Body of pancreas (tissue), 4 donors: Measurements from ENCODE around the gene EME1. TPM values are rescaled to one million over a fixed set of nuclear protein-coding genes. Genes with fewer than 3 reads are reported as not detected.
A peak's percentile ranks its signal among the peaks of the same experiment; 100 is the strongest.

Experiments
- ATAC-seq: fragments of 150-250 bp; one replicate; pipeline ENCODE4 v1.9.1; 2016
- DNase-seq, 4 donors: peaks; one replicate each; pipeline ENCODE4 v3.0.0-alpha.2; 2019
- H3K27ac ChIP-seq, 4 donors: fragments of 200-600 bp; sonication (generic); 1 replicate in 3 of 4; 2 replicates in 1 of 4; pipeline versions ENCODE4 v1.5.1 to v1.6.1; 2016 to 2019; ENCODE audit warnings: mild to moderate bottlenecking in 1 of 4, mixed read lengths in 1 of 4, moderate library complexity in 1 of 4
- H3K27me3 ChIP-seq, 2 donors: fragments of 200-600 bp; sonication (generic); one replicate each; pipeline ENCODE4 v1.6.0; 2016; ENCODE audit warnings: mild to moderate bottlenecking in 1 of 2
- H3K36me3 ChIP-seq, 2 donors: fragments of 200-600 bp; sonication (generic); replicated peaks in 1 of 2; 2 replicates each; pipeline ENCODE4 v1.5.1; 2016; ENCODE audit warnings: low read depth in 2 of 2; ENCODE audit not compliant: insufficient read depth in 1 of 2
- H3K4me1 ChIP-seq: fragments of 200-600 bp; sonication (generic); one replicate; pipeline ENCODE4 v1.6.0; 2016
- H3K4me3 ChIP-seq, 2 donors: fragments of 200-600 bp; sonication (generic); 1 replicate in 1 of 2; 2 replicates in 1 of 2; pipeline ENCODE4 v1.5.1; 2016 to 2019
- H3K9me3 ChIP-seq, 3 donors: fragments of 200-600 bp; sonication (generic); 1 replicate in 2 of 3; 2 replicates in 1 of 3; pipeline ENCODE4 v1.5.1; 2016
- POLR2A ChIP-seq, 3 donors: fragments of 450-650 bp; IDR thresholded peaks; one replicate each; pipeline ENCODE4 v1.6.1; 2016; ENCODE audit warnings: antibody characterized with exemption in 3 of 3, mild to moderate bottlenecking in 2 of 3
- WGBS, 2 donors: methylation state at CpG; one replicate each; pipeline ENCODE4 v1.1.5; 2017; 5-methylcytosine and 5-hydroxymethylcytosine counted together
- intact Hi-C: fragments of 100-400 bp; cut with DNase I; formaldehyde crosslinking; loops from one replicate; pipeline ENCODE4 v1.15.1; 2023
- total RNA-seq, 2 donors: library from RNA; depleted of rRNA; stranded (reverse); fragments of >200 nt; gene quantifications; one replicate each; pipeline ENCODE4 v1.1.0, GENCODE V29; 2016
- TF ChIP-seq, protein P1 (sequence below), 7 experiments: fragments of 450-650 bp in 4 of 7; fragments of 200-600 bp in 3 of 7; sonication (generic) in 3 of 7; IDR thresholded peaks; one replicate each; pipeline ENCODE4 v1.5.1; 2016 to 2019; ENCODE audit warnings: antibody characterized with exemption in 7 of 7

EME1 gene
- total RNA-seq, 2 donors from 2014 or later: not detected

DNA sequence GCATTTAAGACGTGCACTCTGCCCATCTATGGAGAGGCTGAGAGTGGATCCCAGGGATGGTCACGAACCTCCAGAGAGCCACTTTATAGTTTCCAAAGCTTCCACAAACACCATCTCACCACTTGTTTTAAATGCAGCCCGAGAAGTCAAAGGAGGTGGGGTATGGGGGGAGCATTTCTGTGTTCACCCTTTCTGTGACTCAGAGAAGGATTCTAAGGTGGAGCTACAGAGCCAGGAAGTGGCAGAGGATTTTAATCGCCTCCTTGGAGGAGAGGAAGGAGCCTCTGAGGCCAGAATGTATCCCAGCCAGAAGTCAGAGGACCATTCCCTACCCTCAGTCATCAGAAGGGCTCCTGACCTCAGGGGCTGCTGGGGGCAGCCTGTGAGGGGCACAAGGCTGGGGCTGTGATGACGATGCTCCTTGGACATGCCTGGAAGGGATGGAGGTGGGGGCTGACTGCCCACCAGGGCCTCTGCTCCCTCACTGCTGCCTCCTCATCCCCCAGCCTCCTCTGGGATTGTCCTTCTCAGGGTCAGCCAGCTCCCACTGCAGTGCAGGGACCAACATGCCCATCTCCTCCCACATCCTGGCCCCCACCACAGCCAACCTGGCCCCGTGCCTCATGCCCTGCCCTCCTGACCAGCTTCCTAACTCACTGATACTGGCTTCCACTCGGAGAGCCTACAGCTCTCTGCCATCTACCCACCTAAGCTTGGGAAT lies 24.3 kb upstream of the EME1 start:
- no peak for DNase-seq
- H3K9me3 ChIP-seq: no peaks in the 10 kb centered on the region
- WGBS, 2 donors: 77 to 78% methylated on average over 6 to 7 of the region's 7 CpGs
- H3K4me3 ChIP-seq: no peak overlapping the region
- H3K36me3 ChIP-seq: no peaks in the 10 kb centered on the region
- peaks cover 24% of the 10 kb centered on the region for H3K4me1 ChIP-seq
- intact Hi-C loops: no loop called here
- no peak for ATAC-seq
- no peaks in the 10 kb centered on the region for H3K27me3 ChIP-seq
- TF ChIP-seq, protein P1, sequence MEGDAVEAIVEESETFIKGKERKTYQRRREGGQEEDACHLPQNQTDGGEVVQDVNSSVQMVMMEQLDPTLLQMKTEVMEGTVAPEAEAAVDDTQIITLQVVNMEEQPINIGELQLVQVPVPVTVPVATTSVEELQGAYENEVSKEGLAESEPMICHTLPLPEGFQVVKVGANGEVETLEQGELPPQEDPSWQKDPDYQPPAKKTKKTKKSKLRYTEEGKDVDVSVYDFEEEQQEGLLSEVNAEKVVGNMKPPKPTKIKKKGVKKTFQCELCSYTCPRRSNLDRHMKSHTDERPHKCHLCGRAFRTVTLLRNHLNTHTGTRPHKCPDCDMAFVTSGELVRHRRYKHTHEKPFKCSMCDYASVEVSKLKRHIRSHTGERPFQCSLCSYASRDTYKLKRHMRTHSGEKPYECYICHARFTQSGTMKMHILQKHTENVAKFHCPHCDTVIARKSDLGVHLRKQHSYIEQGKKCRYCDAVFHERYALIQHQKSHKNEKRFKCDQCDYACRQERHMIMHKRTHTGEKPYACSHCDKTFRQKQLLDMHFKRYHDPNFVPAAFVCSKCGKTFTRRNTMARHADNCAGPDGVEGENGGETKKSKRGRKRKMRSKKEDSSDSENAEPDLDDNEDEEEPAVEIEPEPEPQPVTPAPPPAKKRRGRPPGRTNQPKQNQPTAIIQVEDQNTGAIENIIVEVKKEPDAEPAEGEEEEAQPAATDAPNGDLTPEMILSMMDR (IDR thresholded peaks at IDR 0.05): no peak
- TF ChIP-seq POLR2A (IDR thresholded peaks at IDR 0.05): no peak
- no peak overlapping the region for H3K27ac ChIP-seq

DNA sequence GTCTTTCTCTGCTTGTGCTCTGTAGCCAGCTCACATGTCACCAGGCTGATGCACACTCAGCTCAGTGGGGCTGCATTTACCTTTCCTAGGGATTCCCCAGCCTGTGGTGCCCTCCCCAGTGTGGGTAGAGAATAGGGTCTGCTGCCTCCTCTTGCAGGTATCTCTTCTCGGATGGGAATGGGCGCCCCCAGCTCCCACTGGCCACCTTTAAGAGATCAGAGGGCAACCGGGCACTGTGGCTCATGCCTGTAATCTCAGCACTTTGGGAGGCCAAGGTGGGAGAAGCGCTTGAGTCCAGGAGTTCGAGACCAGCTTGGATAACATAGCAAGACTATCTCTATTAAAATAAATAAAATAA lies 23.8 kb upstream of the EME1 start:
- no peaks in the 10 kb centered on the region for H3K36me3 ChIP-seq
- no peaks in the 10 kb centered on the region for H3K9me3 ChIP-seq
- DNase-seq: no peak
- no peak overlapping the region for H3K27ac ChIP-seq
- 89 to 92% methylated on average over 5 of the region's 5 CpGs for WGBS, 2 donors
- intact Hi-C loops: no loop called here
- ATAC-seq: no peak
- peaks cover 24% of the 10 kb centered on the region for H3K4me1 ChIP-seq
- no peak overlapping the region for H3K4me3 ChIP-seq
- no peaks in the 10 kb centered on the region for H3K27me3 ChIP-seq
- no peak for TF ChIP-seq POLR2A (IDR thresholded peaks at IDR 0.05)
- TF ChIP-seq, protein P1 (IDR thresholded peaks at IDR 0.05): no peak

DNA sequence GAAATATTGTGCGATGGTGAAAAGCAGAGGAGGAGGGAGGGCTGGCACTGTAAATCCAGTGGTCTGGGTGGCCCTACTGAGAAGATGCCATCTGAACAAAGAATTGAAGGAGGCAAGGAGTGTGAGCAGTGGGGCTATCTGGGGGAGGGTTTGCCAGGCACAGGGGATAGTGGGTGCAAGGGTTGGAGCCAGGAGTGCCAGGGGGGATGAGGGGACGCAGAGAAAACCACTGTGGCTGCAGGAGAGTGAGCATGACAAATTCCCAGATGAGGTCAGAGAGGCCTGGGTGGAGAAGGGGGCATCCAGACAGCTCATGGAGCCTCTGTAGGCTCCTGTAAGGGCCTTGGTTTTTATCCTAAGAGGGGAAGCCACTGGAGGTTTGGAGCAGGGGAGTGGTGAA lies 22.3 kb upstream of the EME1 start:
- H3K27ac ChIP-seq: no peak overlapping the region
- no peak for ATAC-seq
- peaks cover 17% of the 10 kb centered on the region for H3K4me1 ChIP-seq
- WGBS, 2 donors: 91 to 94% methylated on average over 2 of the region's 2 CpGs
- TF ChIP-seq POLR2A (IDR thresholded peaks at IDR 0.05): no peak
- TF ChIP-seq, protein P1 (IDR thresholded peaks at IDR 0.05): no peak
- no peaks in the 10 kb centered on the region for H3K27me3 ChIP-seq
- H3K4me3 ChIP-seq: no peak overlapping the region
- H3K9me3 ChIP-seq: no peaks in the 10 kb centered on the region
- peaks cover 0 to 2% of the 10 kb centered on the region in 2 donors for H3K36me3 ChIP-seq
- intact Hi-C loops: no loop called here
- no peak for DNase-seq

DNA sequence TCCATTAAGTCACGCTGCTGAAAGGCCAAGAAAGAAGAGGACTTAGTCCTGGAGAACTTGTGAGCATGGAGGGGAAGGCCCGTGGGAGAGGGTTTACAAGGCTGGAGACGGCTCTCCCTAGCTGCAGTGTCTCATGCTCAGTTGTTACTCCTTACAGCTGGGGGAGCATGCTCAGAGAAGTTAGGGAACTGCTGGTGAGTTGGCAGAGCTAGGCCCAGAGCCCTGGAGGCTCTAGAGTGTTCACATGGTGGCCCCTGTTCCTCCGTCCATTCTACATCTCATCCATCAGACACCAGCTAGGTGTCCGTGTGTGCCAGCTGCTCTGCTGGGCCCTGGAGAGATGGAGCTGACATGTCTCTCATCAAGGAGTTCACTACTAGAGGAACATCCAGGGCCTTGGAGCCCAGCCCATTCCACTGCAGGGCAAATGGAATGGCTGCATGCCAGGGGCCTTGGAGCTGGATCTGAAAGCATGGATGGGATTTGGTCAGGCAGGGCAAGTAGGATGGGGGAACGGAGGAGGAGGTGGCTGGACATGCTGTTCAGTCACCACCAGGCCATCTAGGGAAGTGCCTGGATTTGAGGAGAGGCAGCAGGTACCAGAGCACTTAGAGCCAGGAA lies 20.8 kb upstream of the EME1 start:
- H3K9me3 ChIP-seq: no peaks in the 10 kb centered on the region
- TF ChIP-seq, protein P1 (IDR thresholded peaks at IDR 0.05): no peak
- TF ChIP-seq POLR2A (IDR thresholded peaks at IDR 0.05): no peak
- H3K27ac ChIP-seq: no peak overlapping the region
- no peaks in the 10 kb centered on the region for H3K27me3 ChIP-seq
- DNase-seq: peak in 1 of 4 donors; percentile 49
- ATAC-seq: no peak
- H3K4me3 ChIP-seq: no peak overlapping the region
- intact Hi-C loops: no loop called here
- H3K4me1 ChIP-seq: peaks cover 10% of the 10 kb centered on the region
- 81 to 84% methylated on average over 4 to 6 of the region's 6 CpGs for WGBS, 2 donors
- H3K36me3 ChIP-seq: peaks cover 7 to 8% of the 10 kb centered on the region in 2 donors
